Inferior parietal cortex (tissue), 1 donor: ENCODE data around the gene PRKAG2.
"Not testable (repeated sequence)": the region's sequence is repeated elsewhere in the genome, so short reads cannot be mapped to it uniquely, and the experiment has no call there.

Source experiments
- DNase-seq: peaks from one replicate; pipeline ENCODE4 v3.0.0-alpha.2; 2016; ENCODE audit errors: extremely low spot score

Gene PRKAG2

GRCh38 chr7:151884312-151885201, 7.6 kb upstream of the PRKAG2 start:
- DNase-seq = no peak

- no peak for DNase-seq
Observed at GRCh38 chr7:151883857-151884256, 6.9 kb upstream of the PRKAG2 start.

- no peak for DNase-seq
Observed at GRCh38 chr7:151882734-151883133, 5.8 kb upstream of the PRKAG2 start.

GRCh38 chr7:151880688-151881087, 3.8 kb upstream of the PRKAG2 start:
- no peak for DNase-seq

- no peak for DNase-seq
Observed at GRCh38 chr7:151877911-151878835, 1.3 kb upstream of the PRKAG2 start.

GRCh38 chr7:151875942-151876898, 695 bp downstream of the PRKAG2 start:
- no peak for DNase-seq

- DNase-seq = not testable (repeated sequence)
Observed at GRCh38 chr7:151874479-151874878, 2.4 kb downstream of the PRKAG2 start.

- no peak for DNase-seq
Observed at GRCh38 chr7:151873402-151873965, 3.4 kb downstream of the PRKAG2 start.

- no peak for DNase-seq
Observed at GRCh38 chr7:151872531-151873401, 4.1 kb downstream of the PRKAG2 start.

- DNase-seq = no peak
Observed at GRCh38 chr7:151871904-151872303, 5.0 kb downstream of the PRKAG2 start.

- no peak for DNase-seq
Observed at GRCh38 chr7:151871189-151871735, 5.7 kb downstream of the PRKAG2 start.

- DNase-seq = no peak
Observed at GRCh38 chr7:151869968-151870918, 6.7 kb downstream of the PRKAG2 start.

- no peak for DNase-seq
Observed at GRCh38 chr7:151869455-151869854, 7.5 kb downstream of the PRKAG2 start.

- no peak for DNase-seq
Observed at GRCh38 chr7:151869109-151869428, 7.8 kb downstream of the PRKAG2 start.

- DNase-seq = no peak
Observed at GRCh38 chr7:151868396-151869108, 8.4 kb downstream of the PRKAG2 start.

GRCh38 chr7:151867912-151868311, 9.0 kb downstream of the PRKAG2 start:
- no peak for DNase-seq

- no peak for DNase-seq
Observed at GRCh38 chr7:151866761-151867655, 9.9 kb downstream of the PRKAG2 start.
